ENCODE measurements around the gene ABHD11.

Gene ABHD11

GRCh38 chr7:73690646-73691045 lies 48.0 kb downstream of the ABHD11 start:
- DNase-seq: no peak
- Histone ChIP-seq H3K27ac (no peak overlapping the region), H3K36me3 (peaks cover 72 to 93% (median 72%) of the 10 kb centered on the region in 3 donors), H3K4me3 (no peak overlapping the region), H3K9me3 (no peaks in the 10 kb centered on the region), H3K27me3 (no peaks in the 10 kb centered on the region), H3K4me1 (no peaks in the 10 kb centered on the region)
- TF ChIP-seq CTCF (IDR thresholded peaks at IDR 0.05): no peak
- intact Hi-C loops (cut with DNase I; ENCODE audit: low total_unique reads): no loop called here

GRCh38 chr7:73688288-73688687 lies 50.3 kb downstream of the ABHD11 start:
- intact Hi-C loops (cut with DNase I; ENCODE audit: low total_unique reads): no loop called here
- H3K4me3 ChIP-seq: no peak overlapping the region
- peaks cover 48 to 70% (median 49%) of the 10 kb centered on the region in 3 donors for H3K36me3 ChIP-seq
- no peaks in the 10 kb centered on the region for H3K9me3 ChIP-seq
- peaks cover 0 to 14% (median 6%) of the 10 kb centered on the region in 4 donors for H3K4me1 ChIP-seq
- TF ChIP-seq CTCF (IDR thresholded peaks at IDR 0.05): no peak
- DNase-seq: no peak
- no peaks in the 10 kb centered on the region for H3K27me3 ChIP-seq
- no peak overlapping the region for H3K27ac ChIP-seq

All from tibial artery (tissue), 4 donors.